ENCODE data around the gene RNF138. TPM values are rescaled to one million over a fixed set of nuclear protein-coding genes. Genes with fewer than 3 reads are reported as not detected.

The RNF138 gene
- total and polyA plus RNA-seq, 2 experiments from 2014 or later, result 58.0 to 89.6 TPM

DNA sequence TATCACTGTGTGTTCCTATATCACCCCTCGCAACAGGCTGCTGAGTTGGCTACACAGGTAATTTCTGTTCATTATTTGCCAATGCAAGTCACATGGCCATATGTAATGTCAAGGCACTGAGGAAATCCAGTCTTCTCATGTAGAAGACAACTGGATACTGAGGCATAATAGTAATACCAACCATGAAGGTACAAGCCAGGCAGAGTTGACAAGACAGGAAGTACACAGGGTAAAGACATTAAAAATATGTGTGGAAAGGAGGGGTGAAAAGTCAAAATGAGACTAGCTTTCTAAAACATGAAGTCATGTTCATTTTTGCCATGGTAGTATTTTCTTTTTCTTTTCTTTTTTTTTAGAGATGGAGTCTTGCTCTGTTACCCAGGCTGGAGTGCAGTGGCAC is 17.5 kb upstream of the RNF138 start:
- no peak overlapping the region for H3K27ac Mint-ChIP-seq
- Histone ChIP-seq H3K4me1 (ENCODE audit: insufficient read depth) (no peaks in the 10 kb centered on the region), H4K20me1 (replicated peaks; ENCODE audit: insufficient read depth) (no peaks in the 10 kb centered on the region; the same call in 1 of the 2 replicates), H3K36me3 (ENCODE audit: insufficient read depth) (no peaks in the 10 kb centered on the region), H3F3A (replicated peaks; ENCODE audit: low read depth) (no peaks in the 10 kb centered on the region), H2AFZ (no peak overlapping the region), H3K79me2 (replicated peaks; ENCODE audit: insufficient read depth) (no peaks in the 10 kb centered on the region), H3K9me2 (ENCODE audit: insufficient read depth) (no peaks in the 10 kb centered on the region), H3K27ac (ENCODE audit: low read depth) (no peak overlapping the region), H3K27me3 (ENCODE audit: insufficient read depth) (no peaks in the 10 kb centered on the region), H3K4me3 (no peak overlapping the region), H3K4me2 (no peak overlapping the region)
- H3K36me3 Mint-ChIP-seq (ENCODE audit: low read depth), result no peaks in the 10 kb centered on the region; the same call in 2 of the 3 replicates
- no peaks in the 10 kb centered on the region for H3K9me3 Mint-ChIP-seq
- H3K4me1 Mint-ChIP-seq, result no peaks in the 10 kb centered on the region
- DNase-seq (ENCODE audit: low spot score), result no peak
- TF ChIP-seq, protein P1, sequence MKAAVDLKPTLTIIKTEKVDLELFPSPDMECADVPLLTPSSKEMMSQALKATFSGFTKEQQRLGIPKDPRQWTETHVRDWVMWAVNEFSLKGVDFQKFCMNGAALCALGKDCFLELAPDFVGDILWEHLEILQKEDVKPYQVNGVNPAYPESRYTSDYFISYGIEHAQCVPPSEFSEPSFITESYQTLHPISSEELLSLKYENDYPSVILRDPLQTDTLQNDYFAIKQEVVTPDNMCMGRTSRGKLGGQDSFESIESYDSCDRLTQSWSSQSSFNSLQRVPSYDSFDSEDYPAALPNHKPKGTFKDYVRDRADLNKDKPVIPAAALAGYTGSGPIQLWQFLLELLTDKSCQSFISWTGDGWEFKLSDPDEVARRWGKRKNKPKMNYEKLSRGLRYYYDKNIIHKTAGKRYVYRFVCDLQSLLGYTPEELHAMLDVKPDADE (IDR thresholded peaks at IDR 0.05), result no peak
- TF ChIP-seq NANOG (IDR thresholded peaks at IDR 0.05; ENCODE audit: borderline replicate concordance) (no peak), EZH2phosphoT487 (IDR thresholded peaks at IDR 0.05; ENCODE audit: unreplicated experiment) (no peak), CREB1 (CRISPR knock-in tag; IDR thresholded peaks at IDR 0.05; ENCODE audit: low read depth) (no peak), EZH2 (IDR thresholded peaks at IDR 0.05; ENCODE audit: low read depth, unreplicated experiment) (no peak), ZNF331 (CRISPR knock-in tag; IDR thresholded peaks at IDR 0.05; ENCODE audit: low read depth) (no peak), POLR2AphosphoS5 (IDR thresholded peaks at IDR 0.05; ENCODE audit: low read depth) (no peak), ZNF462 (CRISPR knock-in tag; IDR thresholded peaks at IDR 0.05) (no peak), REST (IDR thresholded peaks at IDR 0.05; ENCODE audit: unreplicated experiment) (no peak), STAT1 (IDR thresholded peaks at IDR 0.05; ENCODE audit: unreplicated experiment) (no peak), ZNF114 (CRISPR knock-in tag; IDR thresholded peaks at IDR 0.05) (no peak)
- TF ChIP-seq, protein P2, sequence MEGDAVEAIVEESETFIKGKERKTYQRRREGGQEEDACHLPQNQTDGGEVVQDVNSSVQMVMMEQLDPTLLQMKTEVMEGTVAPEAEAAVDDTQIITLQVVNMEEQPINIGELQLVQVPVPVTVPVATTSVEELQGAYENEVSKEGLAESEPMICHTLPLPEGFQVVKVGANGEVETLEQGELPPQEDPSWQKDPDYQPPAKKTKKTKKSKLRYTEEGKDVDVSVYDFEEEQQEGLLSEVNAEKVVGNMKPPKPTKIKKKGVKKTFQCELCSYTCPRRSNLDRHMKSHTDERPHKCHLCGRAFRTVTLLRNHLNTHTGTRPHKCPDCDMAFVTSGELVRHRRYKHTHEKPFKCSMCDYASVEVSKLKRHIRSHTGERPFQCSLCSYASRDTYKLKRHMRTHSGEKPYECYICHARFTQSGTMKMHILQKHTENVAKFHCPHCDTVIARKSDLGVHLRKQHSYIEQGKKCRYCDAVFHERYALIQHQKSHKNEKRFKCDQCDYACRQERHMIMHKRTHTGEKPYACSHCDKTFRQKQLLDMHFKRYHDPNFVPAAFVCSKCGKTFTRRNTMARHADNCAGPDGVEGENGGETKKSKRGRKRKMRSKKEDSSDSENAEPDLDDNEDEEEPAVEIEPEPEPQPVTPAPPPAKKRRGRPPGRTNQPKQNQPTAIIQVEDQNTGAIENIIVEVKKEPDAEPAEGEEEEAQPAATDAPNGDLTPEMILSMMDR (conservative IDR thresholded peaks at IDR 0.05; ENCODE audit: low read depth in 2 of 2), result no peak
- no peaks in the 10 kb centered on the region for H3K27me3 Mint-ChIP-seq (ENCODE audit: insufficient read depth, low read depth, poor library complexity)
- no peak overlapping the region for H3K4me3 Mint-ChIP-seq
- no peak for ATAC-seq

Measured in GM23338 (cell line).